A549 (cell line): ENCODE data around the gene ATP9A. TPM values are rescaled to one million over a fixed set of nuclear protein-coding genes. Genes with fewer than 3 reads are reported as not detected.
A peak's percentile ranks its signal among the peaks of the same experiment; 100 is the strongest.

ENCODE experiments used
- ATAC-seq, 2 experiments: fragments of 200-7000 bp in 1 of 2; fragments of >200 bp in 1 of 2; cut with Nextera tagmentation in 1 of 2; cut with Tn5 transposase in 1 of 2; 3 replicates each; pipeline versions ENCODE4 v1.8.0 to v1.9.1; 2018 to 2020; ENCODE audit warnings: mild to moderate bottlenecking in 1 of 2, moderate library complexity in 1 of 2
- CTCF ChIA-PET: fragments of 300-600 bp; sonication (Branson Sonifier 250); formaldehyde crosslinking; extraction: SDS; loops from one replicate; lab custom pipeline; 2021; ENCODE audit warnings: antibody characterized with exemption, inconsistent platforms; lab: Yijun Ruan, JAX
- POLR2A ChIA-PET: fragments of 350-600 bp; formaldehyde crosslinking; extraction: SDS; loops from one replicate; lab custom pipeline; 2021; ENCODE audit warnings: antibody characterized with exemption, inconsistent platforms; lab: Yijun Ruan, JAX
- DNase-seq, 2 experiments: peaks; one replicate each; pipeline versions ENCODE4 v3.0.0 to v3.0.0-alpha.2; 2011 to 2016; ENCODE audit warnings: low read depth in 1 of 2, low spot score in 1 of 2
- FAIRE-seq: peaks from 2 replicates; lab custom pipeline; 2011; peaks lifted over from hg19 to GRCh38; lab: Jason Lieb, UNC
- H3K27ac ChIP-seq, 2 experiments: fragments of >200 bp; sonication (Bioruptor Twin); formaldehyde crosslinking; 3 replicates each; pipeline ENCODE4 v1.5.1; 2016 to 2017
- H3K4me1 ChIP-seq: fragments of >200 bp; sonication (Bioruptor Twin); formaldehyde crosslinking; 3 replicates; pipeline ENCODE4 v1.6.1; 2016
- H3K4me2 ChIP-seq: fragments of >200 bp; sonication (Bioruptor Twin); formaldehyde crosslinking; 3 replicates; pipeline ENCODE4 v1.6.1; 2016
- H3K4me3 ChIP-seq: fragments of >200 bp; sonication (Bioruptor Twin); formaldehyde crosslinking; 3 replicates; pipeline ENCODE4 v1.5.1; 2016
- H3K9me3 ChIP-seq: fragments of >200 bp; sonication (Bioruptor Twin); formaldehyde crosslinking; 3 replicates; pipeline ENCODE4 v1.6.1; 2016
- CBX8 ChIP-seq: fragments of 200-600 bp; sonication (generic); IDR thresholded peaks from 2 replicates; pipeline ENCODE4 v1.6.1; 2016
- CHD2 ChIP-seq: fragments of 150-350 bp; IDR thresholded peaks from 2 replicates; pipeline ENCODE4 v1.6.1; 2014; ENCODE audit warnings: low read length; ENCODE audit not compliant: partially characterized antibody
- CHD4 ChIP-seq: fragments of 200-600 bp; sonication (generic); IDR thresholded peaks from 2 replicates; pipeline ENCODE4 v1.6.1; 2016; ENCODE audit warnings: antibody characterized with exemption, mild to moderate bottlenecking, borderline replicate concordance
- EP300 ChIP-seq, 2 experiments: fragments of >200 bp; sonication (Bioruptor Twin); formaldehyde crosslinking; IDR thresholded peaks; 2 replicates in 1 of 2; 3 replicates in 1 of 2; pipeline ENCODE4 v1.6.1; 2016 to 2017
- ESRRA ChIP-seq: fragments of 150-350 bp; IDR thresholded peaks from 2 replicates; pipeline ENCODE4 v1.6.1; 2014; ENCODE audit warnings: mild to moderate bottlenecking, low read length, borderline replicate concordance
- FOXS1 ChIP-seq: fragments of 250-450 bp; sonication (Bioruptor Pico); IDR thresholded peaks from 2 replicates; pipeline ENCODE4 v1.5.0; 2020; ENCODE audit warnings: mild to moderate bottlenecking, moderate library complexity
- GATA3 ChIP-seq: IDR thresholded peaks from 2 replicates; pipeline ENCODE4 v1.6.1; 2012; ENCODE audit warnings: borderline replicate concordance
- HDAC2 ChIP-seq: fragments of 200-600 bp; sonication (generic); IDR thresholded peaks from 2 replicates; pipeline ENCODE4 v1.6.1; 2016
- HOXA7 ChIP-seq: fragments of 250-450 bp; sonication (Bioruptor Pico); IDR thresholded peaks from 2 replicates; pipeline ENCODE4 v1.5.0; 2020; ENCODE audit warnings: mild to moderate bottlenecking, moderate library complexity
- JUNB ChIP-seq: fragments of >200 bp; sonication (Bioruptor Twin); formaldehyde crosslinking; IDR thresholded peaks from 2 replicates; pipeline ENCODE4 v1.6.1; 2016
- KDM5A ChIP-seq: fragments of 200-600 bp; sonication (generic); IDR thresholded peaks from 2 replicates; pipeline ENCODE4 v1.6.1; 2016; ENCODE audit warnings: antibody characterized with exemption, mild to moderate bottlenecking
- MAZ ChIP-seq: fragments of 150-350 bp; IDR thresholded peaks from 2 replicates; pipeline ENCODE4 v1.6.1; 2014; ENCODE audit warnings: antibody characterized with exemption, low read depth, low read length, borderline replicate concordance
- NR3C1 ChIP-seq: fragments of >200 bp; sonication (Bioruptor Twin); formaldehyde crosslinking; IDR thresholded peaks from 3 replicates; pipeline ENCODE4 v1.6.1; 2017
- PHF8 ChIP-seq: fragments of 200-600 bp; sonication (generic); IDR thresholded peaks from 2 replicates; pipeline ENCODE4 v1.6.1; 2016; ENCODE audit warnings: low read depth, mild to moderate bottlenecking, antibody characterized with exemption, moderate library complexity, borderline replicate concordance
- RFX5 ChIP-seq: fragments of 450-650 bp; IDR thresholded peaks from 2 replicates; pipeline ENCODE4 v1.7.1; 2014; ENCODE audit warnings: antibody characterized with exemption, mild to moderate bottlenecking, moderate library complexity
- RNF2 ChIP-seq: fragments of 200-600 bp; sonication (generic); IDR thresholded peaks from 2 replicates; pipeline ENCODE4 v1.6.1; 2016; ENCODE audit warnings: low read depth, mild to moderate bottlenecking, antibody characterized with exemption, moderate library complexity, borderline replicate concordance
- TFCP2L1 ChIP-seq: fragments of 250-450 bp; sonication (Bioruptor Pico); IDR thresholded peaks from 2 replicates; pipeline ENCODE4 v1.5.0; 2021; ENCODE audit warnings: mild to moderate bottlenecking
- ZSCAN20 ChIP-seq: fragments of 250-450 bp; sonication (Bioruptor Pico); IDR thresholded peaks from 2 replicates; pipeline ENCODE4 v1.8.0; 2022; ENCODE audit warnings: mild to moderate bottlenecking, moderate library complexity
- whole genome bisulfite sequencing: methylation state at CpG from one replicate; pipeline ENCODE4 v1.1.6; 2017; ENCODE audit errors: missing lambda C conversion rate; 5-methylcytosine and 5-hydroxymethylcytosine counted together
- polyA plus RNA-seq, 4 experiments: library from polyadenylated mRNA; depleted of rRNA in 3 of 4; stranded (reverse); fragments of >200 nt; fragmentation: RNase III in 1 of 4; extraction: RNeasy Plus Mini Kit Qiagen cat#74134 plus additional on column Dnase treatment in 1 of 4; gene quantifications; 2 replicates in 3 of 4; 3 replicates in 1 of 4; pipeline ENCODE4 v1.2.3, GENCODE V29; 2011 to 2017
- TF ChIP-seq, protein P1 (sequence below): fragments of 200-600 bp; sonication (generic); IDR thresholded peaks from 2 replicates; pipeline ENCODE4 v1.6.1; 2016; ENCODE audit warnings: antibody characterized with exemption, mild to moderate bottlenecking, moderate library complexity
- TF ChIP-seq, protein P2 (sequence below): IDR thresholded peaks from 2 replicates; pipeline ENCODE4 v1.6.1; 2012
- TF ChIP-seq, protein P3 (sequence below): fragments of >200 bp; sonication (Bioruptor Twin); formaldehyde crosslinking; IDR thresholded peaks from 3 replicates; pipeline ENCODE4 v1.6.1; 2016
- TF ChIP-seq, protein P4 (sequence below): IDR thresholded peaks from 2 replicates; pipeline ENCODE4 v1.6.1; 2012

Gene ATP9A
- polyA plus RNA-seq, 2 of the 4 experiments (the other 2 are of a cell fraction) = 9.9 to 23.6 TPM

DNA sequence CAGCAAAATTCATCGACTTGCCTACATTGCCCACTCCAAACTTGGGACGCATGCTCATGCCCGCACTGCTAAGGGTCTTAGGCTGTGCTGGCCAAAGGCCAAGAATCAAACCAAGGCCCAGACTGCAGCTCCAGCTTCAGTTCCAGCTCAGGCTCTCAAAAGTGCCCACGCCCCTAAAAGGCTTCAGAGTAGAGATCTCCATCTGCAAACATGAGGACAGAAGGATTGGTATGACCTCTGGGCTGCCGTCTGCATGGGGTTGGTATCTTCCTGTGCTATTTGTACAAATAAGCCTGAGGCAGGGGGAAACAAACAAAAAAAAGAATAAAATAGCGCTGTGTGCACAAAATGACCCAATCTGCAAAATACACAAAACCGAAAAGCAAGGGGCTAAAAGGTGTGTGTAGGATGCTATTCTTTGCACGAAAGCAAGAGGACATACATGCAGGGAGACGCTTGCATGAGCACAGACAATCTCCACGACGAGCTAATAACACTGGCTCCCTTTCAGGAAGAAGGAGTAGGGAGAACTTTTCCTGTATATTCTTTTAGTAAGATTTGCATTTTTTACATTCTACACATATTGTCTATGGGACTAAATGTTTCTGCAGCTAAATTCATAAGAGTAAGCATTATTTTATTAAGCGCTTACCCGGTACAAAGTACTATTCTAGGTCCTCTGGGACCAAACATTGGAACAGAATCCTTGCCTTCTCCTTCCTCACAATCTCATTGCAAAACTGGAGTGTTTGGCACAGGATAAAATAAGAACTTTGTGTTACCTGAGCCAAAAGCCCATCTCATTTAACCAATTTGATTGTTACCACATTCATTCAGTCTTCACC is 33.1 kb downstream of the ATP9A start:
- POLR2A ChIA-PET = interaction anchor here (1.3 kb wide), 1 partner anchor 15 kb away, joined by 4 read pairs; no protein-coding TSS in a partner anchor
- H3K4me2 ChIP-seq = no peak overlapping the region
- FAIRE-seq (peak; percentile 7), ATAC-seq (peak in 1 of 2 experiments; percentile 66; a peak in 3 of 6 replicates), DNase-seq (peak in 1 of 2 experiments; percentile 46)
- peaks cover 24% of the 10 kb centered on the region for H3K4me1 ChIP-seq
- TF ChIP-seq ESRRA (no peak), CBX8 (no peak), PHF8 (no peak), RNF2 (no peak), CHD2 (no peak), ZSCAN20 (CRISPR knock-in tag) (no peak)
- CTCF ChIA-PET = interaction anchor here (0.6 to 1.5 kb wide), 3 partner anchors 29 to 65 kb away, joined by 3 to 4 read pairs (median 4); no protein-coding TSS in a partner anchor
- H3K4me3 ChIP-seq = no peak overlapping the region
- H3K27ac ChIP-seq = peak overlapping the region in 1 of 2 experiments; percentile 54; a peak in 2 of 6 replicates
- WGBS = 50% methylated on average over 12 of the region's 13 CpGs
- H3K9me3 ChIP-seq = no peaks in the 10 kb centered on the region

DNA sequence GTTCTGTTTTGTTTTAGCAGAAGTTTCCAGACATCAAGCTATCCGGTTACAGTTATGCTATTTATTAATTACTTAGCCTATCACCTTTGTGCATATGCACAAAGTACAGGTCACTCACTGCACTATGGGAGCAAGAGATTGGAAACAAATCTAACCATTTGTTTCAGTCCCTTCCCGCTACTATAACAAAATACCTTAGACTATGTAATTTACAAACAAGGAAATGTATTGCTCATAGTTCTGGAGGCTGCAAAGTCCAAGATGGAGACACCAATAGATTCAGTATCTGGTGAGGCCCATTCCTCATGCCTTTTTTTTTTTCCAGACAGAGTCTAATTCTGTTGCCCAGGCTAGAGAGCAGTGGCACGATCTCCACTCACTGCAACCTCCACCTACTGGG is 35.1 kb downstream of the ATP9A start:
- Histone ChIP-seq H3K9me3 (no peaks in the 10 kb centered on the region), H3K4me1 (peaks cover 19% of the 10 kb centered on the region), H3K4me2 (no peak overlapping the region), H3K27ac (no peak overlapping the region), H3K4me3 (no peak overlapping the region)
- 94% methylated on average over 3 of the region's 3 CpGs for WGBS
- POLR2A ChIA-PET = no interaction called here
- DNase-seq (no peak), FAIRE-seq (no peak), ATAC-seq (no peak)
- CTCF ChIA-PET = no interaction called here
- no peak for TF ChIP-seq HOXA7
- TF ChIP-seq MAZ = no peak
- TF ChIP-seq TFCP2L1 (CRISPR knock-in tag) = no peak
- no peak for TF ChIP-seq NR3C1
- TF ChIP-seq, protein P1, sequence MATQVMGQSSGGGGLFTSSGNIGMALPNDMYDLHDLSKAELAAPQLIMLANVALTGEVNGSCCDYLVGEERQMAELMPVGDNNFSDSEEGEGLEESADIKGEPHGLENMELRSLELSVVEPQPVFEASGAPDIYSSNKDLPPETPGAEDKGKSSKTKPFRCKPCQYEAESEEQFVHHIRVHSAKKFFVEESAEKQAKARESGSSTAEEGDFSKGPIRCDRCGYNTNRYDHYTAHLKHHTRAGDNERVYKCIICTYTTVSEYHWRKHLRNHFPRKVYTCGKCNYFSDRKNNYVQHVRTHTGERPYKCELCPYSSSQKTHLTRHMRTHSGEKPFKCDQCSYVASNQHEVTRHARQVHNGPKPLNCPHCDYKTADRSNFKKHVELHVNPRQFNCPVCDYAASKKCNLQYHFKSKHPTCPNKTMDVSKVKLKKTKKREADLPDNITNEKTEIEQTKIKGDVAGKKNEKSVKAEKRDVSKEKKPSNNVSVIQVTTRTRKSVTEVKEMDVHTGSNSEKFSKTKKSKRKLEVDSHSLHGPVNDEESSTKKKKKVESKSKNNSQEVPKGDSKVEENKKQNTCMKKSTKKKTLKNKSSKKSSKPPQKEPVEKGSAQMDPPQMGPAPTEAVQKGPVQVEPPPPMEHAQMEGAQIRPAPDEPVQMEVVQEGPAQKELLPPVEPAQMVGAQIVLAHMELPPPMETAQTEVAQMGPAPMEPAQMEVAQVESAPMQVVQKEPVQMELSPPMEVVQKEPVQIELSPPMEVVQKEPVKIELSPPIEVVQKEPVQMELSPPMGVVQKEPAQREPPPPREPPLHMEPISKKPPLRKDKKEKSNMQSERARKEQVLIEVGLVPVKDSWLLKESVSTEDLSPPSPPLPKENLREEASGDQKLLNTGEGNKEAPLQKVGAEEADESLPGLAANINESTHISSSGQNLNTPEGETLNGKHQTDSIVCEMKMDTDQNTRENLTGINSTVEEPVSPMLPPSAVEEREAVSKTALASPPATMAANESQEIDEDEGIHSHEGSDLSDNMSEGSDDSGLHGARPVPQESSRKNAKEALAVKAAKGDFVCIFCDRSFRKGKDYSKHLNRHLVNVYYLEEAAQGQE = no peak
- TF ChIP-seq HDAC2 = no peak
- TF ChIP-seq CHD2 = no peak
- TF ChIP-seq JUNB = no peak
- no peak for TF ChIP-seq RFX5
- TF ChIP-seq FOXS1 = no peak
- no peak for TF ChIP-seq CHD4
- TF ChIP-seq GATA3 = no peak
- no peak for TF ChIP-seq KDM5A
- no peak for TF ChIP-seq EP300 (IDR thresholded peaks at IDR 0.05)
- TF ChIP-seq, protein P2, sequence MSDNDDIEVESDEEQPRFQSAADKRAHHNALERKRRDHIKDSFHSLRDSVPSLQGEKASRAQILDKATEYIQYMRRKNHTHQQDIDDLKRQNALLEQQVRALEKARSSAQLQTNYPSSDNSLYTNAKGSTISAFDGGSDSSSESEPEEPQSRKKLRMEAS = no peak
- TF ChIP-seq, protein P3, sequence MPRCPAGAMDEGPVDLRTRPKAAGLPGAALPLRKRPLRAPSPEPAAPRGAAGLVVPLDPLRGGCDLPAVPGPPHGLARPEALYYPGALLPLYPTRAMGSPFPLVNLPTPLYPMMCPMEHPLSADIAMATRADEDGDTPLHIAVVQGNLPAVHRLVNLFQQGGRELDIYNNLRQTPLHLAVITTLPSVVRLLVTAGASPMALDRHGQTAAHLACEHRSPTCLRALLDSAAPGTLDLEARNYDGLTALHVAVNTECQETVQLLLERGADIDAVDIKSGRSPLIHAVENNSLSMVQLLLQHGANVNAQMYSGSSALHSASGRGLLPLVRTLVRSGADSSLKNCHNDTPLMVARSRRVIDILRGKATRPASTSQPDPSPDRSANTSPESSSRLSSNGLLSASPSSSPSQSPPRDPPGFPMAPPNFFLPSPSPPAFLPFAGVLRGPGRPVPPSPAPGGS = no peak
- TF ChIP-seq, protein P4, sequence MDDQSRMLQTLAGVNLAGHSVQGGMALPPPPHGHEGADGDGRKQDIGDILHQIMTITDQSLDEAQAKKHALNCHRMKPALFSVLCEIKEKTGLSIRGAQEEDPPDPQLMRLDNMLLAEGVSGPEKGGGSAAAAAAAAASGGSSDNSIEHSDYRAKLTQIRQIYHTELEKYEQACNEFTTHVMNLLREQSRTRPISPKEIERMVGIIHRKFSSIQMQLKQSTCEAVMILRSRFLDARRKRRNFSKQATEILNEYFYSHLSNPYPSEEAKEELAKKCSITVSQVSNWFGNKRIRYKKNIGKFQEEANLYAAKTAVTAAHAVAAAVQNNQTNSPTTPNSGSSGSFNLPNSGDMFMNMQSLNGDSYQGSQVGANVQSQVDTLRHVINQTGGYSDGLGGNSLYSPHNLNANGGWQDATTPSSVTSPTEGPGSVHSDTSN = no peak
